HG03095 (cell line): ENCODE data around the gene CYLD.

Source experiments
- ATAC-seq: cut with Tn5 transposase; IDR thresholded peaks from one replicate; pipeline ENCODE4 v1.9.1; 2021; ENCODE audit warnings: moderate library complexity; ENCODE audit not compliant: unreplicated experiment

Gene CYLD

GRCh38 chr16:50776037-50776436, 34.2 kb downstream of the CYLD start:
- no peak for ATAC-seq

- ATAC-seq: no peak
Measured at GRCh38 chr16:50778284-50779163, 36.6 kb downstream of the CYLD start.

- no peak for ATAC-seq
Measured at GRCh38 chr16:50781043-50781442, 39.2 kb downstream of the CYLD start.

GRCh38 chr16:50781518-50781917, 39.6 kb downstream of the CYLD start:
- no peak for ATAC-seq

- no peak for ATAC-seq
Measured at GRCh38 chr16:50789757-50790156, 47.9 kb downstream of the CYLD start.

- ATAC-seq: no peak
Measured at GRCh38 chr16:50791522-50791921, 49.6 kb downstream of the CYLD start.

- no peak for ATAC-seq
Measured at GRCh38 chr16:50796829-50797228, 54.9 kb downstream of the CYLD start.

- ATAC-seq: no peak
Measured at GRCh38 chr16:50797456-50797855, 55.6 kb downstream of the CYLD start.

GRCh38 chr16:50800074-50800473, 58.2 kb downstream of the CYLD start:
- no peak for ATAC-seq

- no peak for ATAC-seq
Measured at GRCh38 chr16:50801036-50801435, 59.1 kb downstream of the CYLD start.

- ATAC-seq: no peak
Measured at GRCh38 chr16:50802000-50802399, 60.1 kb downstream of the CYLD start.

GRCh38 chr16:50802961-50803360, 61.1 kb downstream of the CYLD start:
- ATAC-seq: no peak

- ATAC-seq: no peak
Measured at GRCh38 chr16:50804290-50804907, 62.5 kb downstream of the CYLD start.

- ATAC-seq: peak; percentile 81
Measured at GRCh38 chr16:50806099-50807062, 64.5 kb downstream of the CYLD start.

- ATAC-seq: no peak
Measured at GRCh38 chr16:50808929-50809538, 67.1 kb downstream of the CYLD start.

- peak; percentile 71 for ATAC-seq
Measured at GRCh38 chr16:50809561-50809960, 67.7 kb downstream of the CYLD start.

GRCh38 chr16:50810241-50810965, 68.5 kb downstream of the CYLD start:
- no peak for ATAC-seq

- ATAC-seq: no peak
Measured at GRCh38 chr16:50812046-50812445, 70.2 kb downstream of the CYLD start.

GRCh38 chr16:50812876-50813466, 71.1 kb downstream of the CYLD start:
- ATAC-seq: no peak

- ATAC-seq: no peak
Measured at GRCh38 chr16:50814052-50814451, 72.2 kb downstream of the CYLD start.
